ENCODE measurements around the gene NRIP2.
A peak's percentile ranks its signal among the peaks of the same experiment; 100 is the strongest.
"Not testable (repeated sequence)": the region's sequence is repeated elsewhere in the genome, so short reads cannot be mapped to it uniquely, and the experiment has no call there.

Gene NRIP2

GRCh38 chr12:2834581-2835491 is at the start of gene NRIP2:
Gene NRIP2 (minus strand): TSS chr12:2835035. CDS start chr12:2834983, 52 bp downstream.
- no peak for DNase-seq

DNA sequence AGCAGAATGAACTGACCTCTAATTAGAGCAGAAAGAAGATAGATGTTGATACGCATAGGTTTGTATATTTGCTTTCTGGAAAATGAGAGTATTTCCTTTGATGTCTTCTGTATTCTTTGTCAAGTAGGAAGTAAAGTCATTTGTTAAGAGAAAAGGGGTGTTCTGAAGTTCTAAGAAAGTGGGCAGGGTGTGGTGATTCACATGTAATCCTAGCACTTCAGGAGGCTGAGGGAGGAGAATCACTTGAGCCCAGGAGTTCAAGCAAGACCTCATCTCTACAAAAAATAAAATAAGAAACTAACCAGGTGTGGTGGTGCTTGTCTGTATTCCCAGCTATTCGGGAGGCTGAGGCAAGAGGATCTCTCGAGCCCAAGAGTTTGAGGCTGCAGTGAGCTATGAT is 45.0 kb upstream of the NRIP2 start:
- no peak for DNase-seq

GRCh38 chr12:2877953-2878732 is 43.3 kb upstream of the NRIP2 start:
- DNase-seq = no peak

GRCh38 chr12:2877047-2877952 is 42.5 kb upstream of the NRIP2 start, which contains the start of the genes FOXM1 and RHNO1:
Gene FOXM1 (minus strand): TSS chr12:2877174. CDS start chr12:2874478, 2,696 bp downstream.
Gene RHNO1 (plus strand): TSS chr12:2877223. CDS start chr12:2885367, 8,144 bp downstream.
- peak; percentile 85 for DNase-seq

DNA sequence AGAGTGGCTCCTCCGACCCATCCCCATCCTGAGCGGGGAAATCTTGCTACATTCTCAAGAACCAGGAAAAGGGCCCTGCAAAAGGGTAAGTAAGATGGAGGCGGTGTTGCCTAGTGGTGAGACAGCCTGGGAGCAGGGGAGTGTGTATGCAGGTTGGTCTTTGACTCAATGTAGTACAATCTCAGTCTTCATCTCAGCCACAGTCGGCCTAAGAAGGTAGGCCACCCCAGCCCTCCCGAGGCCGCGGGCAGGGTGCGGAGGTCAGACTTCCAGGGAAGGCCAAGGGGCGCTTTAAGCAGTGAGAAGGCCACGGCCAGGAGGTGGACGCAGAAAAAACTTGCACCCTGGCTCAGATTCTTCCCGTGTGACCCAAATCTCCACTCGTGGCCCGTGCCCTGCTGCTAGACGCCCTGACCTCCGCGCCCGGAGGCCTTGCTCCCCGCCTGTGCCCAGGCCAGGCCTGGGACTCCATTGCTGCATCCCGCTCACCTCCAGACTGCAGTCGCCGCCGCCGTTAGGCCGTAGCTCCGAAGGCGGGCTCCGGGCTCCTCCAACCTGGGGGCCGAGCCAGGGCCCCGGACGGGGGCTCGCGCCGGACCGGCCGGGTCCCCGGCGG is 41.7 kb upstream of the NRIP2 start:
- peak; percentile 5 for DNase-seq

GRCh38 chr12:2868986-2869632 is 34.3 kb upstream of the NRIP2 start:
- not testable (repeated sequence) for DNase-seq

DNA sequence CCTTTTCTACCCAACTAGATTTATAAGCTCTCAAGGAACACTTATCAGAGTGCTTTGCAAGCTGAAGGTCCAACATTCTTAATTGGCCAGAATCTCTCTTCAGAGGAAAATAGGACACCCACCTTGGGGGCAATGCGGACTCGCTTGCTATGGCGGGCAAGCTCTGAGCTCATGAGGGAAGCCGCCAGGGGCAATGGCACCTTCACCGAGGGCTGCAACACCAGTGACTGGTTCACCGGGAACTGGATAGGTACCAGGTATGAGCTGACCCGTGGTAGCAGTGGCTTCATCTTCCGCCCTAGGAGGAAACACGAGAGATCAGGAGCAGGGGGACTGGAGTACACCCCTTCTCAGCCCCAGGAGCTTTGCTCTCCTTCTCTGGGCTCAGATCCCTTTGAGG is 29.4 kb upstream of the NRIP2 start:
- no peak for DNase-seq

- DNase-seq = not testable (repeated sequence)
These were observed 28.6 kb upstream of the NRIP2 start for GRCh38 chr12:2863402-2863801.

DNA sequence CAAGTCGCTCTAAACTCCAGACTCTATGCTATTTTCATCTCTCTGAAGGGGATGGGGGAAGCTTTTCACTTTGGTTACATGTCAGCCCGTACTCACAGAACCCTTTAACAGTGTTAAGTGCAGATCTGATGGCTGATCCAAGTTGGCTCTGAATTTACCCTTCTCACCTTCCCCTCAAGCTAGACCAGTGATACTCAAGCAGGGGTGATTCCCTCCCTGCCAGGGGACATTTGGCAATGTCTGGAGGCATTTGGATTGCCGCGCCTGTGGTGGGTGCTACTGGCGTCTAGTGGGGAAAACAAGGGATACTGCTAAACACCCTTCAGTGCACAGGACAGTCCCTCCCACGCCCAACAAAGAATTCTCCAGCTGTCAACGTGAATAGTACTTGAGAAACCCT is 28.0 kb upstream of the NRIP2 start:
- DNase-seq = no peak

GRCh38 chr12:2860170-2860569 is 25.3 kb upstream of the NRIP2 start:
- no peak for DNase-seq

DNA sequence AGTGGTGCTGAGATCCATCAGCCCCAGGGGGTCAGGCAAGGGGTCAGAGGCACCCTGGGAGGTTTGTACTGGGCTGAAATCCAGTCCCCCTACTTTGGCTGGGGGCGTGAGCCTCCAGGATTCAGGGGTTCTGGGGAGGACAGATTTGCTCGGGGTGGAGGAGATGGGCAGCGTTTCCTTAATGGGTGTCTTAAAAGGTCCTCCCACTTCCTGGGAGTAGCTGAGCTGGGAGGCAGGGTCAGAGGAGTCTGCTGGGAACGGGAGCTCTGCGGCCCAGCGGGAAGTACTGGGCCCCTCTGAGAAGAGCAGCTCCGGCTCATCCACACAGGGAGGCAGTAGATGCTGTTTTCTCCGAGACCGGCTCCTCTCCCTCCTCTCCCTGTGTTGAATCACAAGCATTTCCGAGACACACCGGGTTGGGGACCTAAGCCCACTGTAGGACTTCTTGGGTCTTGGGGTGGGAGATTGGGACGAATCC is 24.1 kb upstream of the NRIP2 start:
- DNase-seq = no peak

DNA sequence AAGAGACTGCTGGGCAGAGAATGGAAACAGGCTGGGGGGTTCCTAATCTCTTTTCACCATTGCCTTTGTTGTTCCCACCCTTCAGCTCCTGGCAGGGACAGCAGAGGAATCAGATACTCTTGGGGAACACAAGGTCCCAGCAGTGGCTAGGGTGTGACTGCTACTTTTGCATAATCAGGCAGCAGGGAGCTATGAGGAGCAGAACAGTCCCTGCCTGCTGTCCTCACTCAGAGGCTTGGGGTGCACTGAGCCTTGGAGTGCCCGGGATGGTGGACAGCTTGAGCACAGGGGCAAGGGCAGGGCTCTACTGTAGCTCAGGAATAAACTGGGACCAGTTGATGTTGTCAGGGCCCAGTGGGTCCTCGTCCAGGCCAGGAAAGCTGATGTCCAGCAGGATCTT is 23.5 kb upstream of the NRIP2 start:
- DNase-seq = no peak

DNA sequence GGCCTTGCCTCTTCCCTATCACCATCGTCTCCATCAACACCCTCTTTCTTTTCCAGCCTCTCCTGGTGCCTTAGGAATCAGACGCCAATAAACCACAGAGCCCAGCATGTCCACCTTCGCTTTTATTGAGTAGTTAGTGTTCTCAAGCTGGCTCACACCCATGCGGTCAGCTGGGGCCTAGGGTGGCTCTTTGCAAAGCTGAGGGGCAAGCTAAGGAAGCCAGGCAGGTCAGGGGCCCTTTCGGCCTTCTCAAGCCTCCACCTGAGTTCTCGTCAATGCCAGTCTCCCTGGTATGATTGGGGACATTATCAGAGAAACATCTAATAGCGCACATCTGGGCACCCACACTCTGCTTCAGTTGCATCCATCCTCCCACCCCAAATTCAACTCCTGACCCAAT is 22.7 kb upstream of the NRIP2 start:
- DNase-seq = no peak

GRCh38 chr12:2857021-2857431 is 22.2 kb upstream of the NRIP2 start, which contains the start of gene TEX52:
Gene TEX52 (minus strand): TSS chr12:2857039. CDS start chr12:2857026, 13 bp downstream.
- DNase-seq = no peak

DNA sequence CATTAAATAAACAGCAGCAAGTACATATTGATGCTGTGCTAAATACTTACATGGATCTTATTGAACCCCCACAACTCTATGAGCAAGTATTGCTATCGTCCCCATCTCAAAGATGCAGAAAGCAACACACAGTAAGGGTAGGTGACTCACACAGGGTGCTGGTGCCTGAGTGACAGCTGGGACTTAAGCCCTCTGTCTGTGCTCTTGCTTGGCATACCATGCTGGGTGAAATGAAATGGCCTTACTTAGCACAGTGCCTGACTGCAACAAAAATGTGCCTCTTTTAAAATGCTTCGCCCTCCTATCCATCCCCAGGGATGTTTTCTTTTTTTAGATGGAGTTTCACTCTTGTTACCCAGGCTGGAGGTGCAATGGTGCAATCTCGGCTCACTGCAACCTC is 21.2 kb upstream of the NRIP2 start:
- DNase-seq = no peak

- DNase-seq = no peak
These were observed 20.7 kb upstream of the NRIP2 start for GRCh38 chr12:2855546-2855945.

GRCh38 chr12:2854669-2855453 is 20.0 kb upstream of the NRIP2 start:
- no peak for DNase-seq

- DNase-seq = peak; percentile 20
These were observed 18.8 kb upstream of the NRIP2 start for GRCh38 chr12:2853626-2854025.

- no peak for DNase-seq
These were observed 17.1 kb upstream of the NRIP2 start for GRCh38 chr12:2851931-2852330.

DNA sequence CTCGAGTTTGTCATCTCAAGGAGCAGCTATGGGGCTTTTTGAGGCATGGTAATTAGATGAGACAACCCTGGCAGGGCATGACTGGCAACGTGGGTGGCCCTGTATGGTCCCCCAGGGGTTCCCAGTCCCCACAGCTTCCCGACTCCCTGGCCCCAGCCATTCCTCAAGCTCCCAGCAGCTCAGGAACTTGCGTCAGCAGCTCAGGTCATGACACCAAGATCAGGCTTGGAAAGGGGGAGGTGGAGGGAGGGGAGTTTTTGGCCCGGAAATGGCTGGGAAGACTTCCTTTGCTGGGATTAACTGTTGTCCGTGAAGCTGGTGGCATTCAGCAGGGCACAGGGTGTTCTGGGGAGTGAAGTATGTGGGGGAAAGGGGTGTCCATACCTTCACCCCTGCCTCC is 10.4 kb upstream of the NRIP2 start:
- DNase-seq = no peak

DNA sequence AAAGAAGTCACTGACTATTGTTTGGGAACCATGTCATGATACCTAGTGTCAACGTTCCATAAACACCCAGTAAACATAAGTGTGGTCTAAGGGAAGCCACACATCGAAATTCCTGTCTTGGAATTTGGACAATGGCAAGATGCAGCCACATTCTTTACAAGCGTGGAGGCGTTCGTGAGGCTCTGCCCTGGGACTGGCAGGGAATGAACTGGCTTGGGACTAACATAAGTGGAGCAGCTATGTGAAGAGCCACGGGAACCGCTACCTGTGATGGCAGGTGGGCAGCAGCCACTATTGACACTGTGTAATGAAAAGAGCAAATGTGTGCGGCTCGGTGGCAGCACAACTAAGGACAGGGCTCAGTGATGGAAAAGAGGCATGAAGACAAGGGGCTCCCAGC is 10.0 kb upstream of the NRIP2 start:
- no peak for DNase-seq
